Activated CD4-positive, CD25-positive, alpha-beta regulatory T cell (primary cell): Measurements from ENCODE around the gene ZBTB34.
A peak's percentile ranks its signal among the peaks of the same experiment; 100 is the strongest.

Experiments
- DNase-seq, 4 experiments: peaks; one replicate each; lab custom pipeline; 2025; lab: John Stamatoyannopoulos, UW

ZBTB34 gene

GRCh38 chr9:126842977-126843799, 17.3 kb upstream of the ZBTB34 start:
- DNase-seq: no peak

DNA sequence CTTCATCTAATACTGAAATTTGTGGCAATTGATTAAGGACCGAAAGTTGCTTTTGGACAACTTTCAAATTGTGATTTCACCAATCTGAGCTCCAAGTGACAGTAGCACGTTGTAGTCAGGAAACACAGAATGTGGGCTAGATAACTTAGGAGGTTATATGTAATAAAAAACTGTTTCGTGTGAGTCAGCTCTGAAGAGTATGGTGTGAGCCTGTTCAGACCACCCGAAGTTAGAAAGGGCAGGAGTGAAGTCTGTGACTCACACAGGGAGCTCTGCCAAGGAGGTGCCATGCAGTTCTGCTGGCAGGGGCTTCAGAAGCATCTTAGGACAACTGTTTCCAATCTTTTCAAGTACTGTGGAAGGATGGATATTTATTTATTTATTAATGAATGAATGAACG, 16.4 kb upstream of the ZBTB34 start:
- DNase-seq: no peak

DNA sequence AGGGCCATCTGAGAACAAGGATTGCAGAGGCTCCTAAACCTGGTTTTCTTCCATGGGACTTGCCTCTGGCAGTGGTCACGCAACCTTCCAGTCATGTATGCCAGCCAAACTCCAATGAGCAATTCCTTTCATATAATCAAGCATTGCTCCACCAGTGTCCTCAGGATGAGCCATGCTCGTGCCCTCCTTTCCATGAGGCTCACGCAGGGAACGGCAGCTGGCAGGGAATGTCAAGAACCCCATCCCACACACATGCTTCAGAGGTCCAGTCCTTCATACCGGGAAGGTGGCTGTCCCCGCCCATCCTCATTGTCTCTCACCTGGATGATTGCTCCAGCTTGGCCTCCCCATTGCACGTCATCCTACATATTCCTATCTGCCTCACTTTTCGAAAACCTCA, 13.4 kb upstream of the ZBTB34 start:
- no peak for DNase-seq

DNA sequence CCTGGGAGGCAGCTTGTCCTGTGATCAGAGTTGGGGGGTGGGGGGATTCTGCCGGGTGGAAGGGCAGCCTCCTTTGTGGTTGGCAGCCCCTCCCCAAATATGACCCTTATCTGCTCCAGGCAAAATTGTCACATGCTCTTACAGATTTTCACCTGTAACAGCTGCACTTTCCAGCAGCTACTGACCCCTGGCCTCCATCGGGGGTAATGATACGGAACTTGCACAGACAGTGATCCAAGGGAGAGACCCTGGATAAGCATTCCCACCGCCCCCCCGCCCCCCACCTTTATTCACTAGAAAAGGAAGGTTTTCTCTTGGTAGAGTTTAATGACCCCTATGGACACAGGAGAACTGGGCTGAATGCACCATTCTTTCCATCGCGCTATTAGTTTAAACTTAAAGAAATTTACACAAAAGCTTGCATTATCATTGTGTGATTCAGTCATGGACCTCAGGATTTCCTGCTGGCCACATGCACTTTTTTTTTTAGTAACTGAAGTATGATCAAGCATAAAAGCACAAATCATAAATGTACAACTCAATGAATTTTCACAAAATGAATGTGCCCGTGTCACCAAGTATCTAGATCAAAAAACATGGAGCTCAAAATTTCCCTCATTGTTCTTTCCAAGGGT, 10.7 kb upstream of the ZBTB34 start:
- DNase-seq: no peak

DNA sequence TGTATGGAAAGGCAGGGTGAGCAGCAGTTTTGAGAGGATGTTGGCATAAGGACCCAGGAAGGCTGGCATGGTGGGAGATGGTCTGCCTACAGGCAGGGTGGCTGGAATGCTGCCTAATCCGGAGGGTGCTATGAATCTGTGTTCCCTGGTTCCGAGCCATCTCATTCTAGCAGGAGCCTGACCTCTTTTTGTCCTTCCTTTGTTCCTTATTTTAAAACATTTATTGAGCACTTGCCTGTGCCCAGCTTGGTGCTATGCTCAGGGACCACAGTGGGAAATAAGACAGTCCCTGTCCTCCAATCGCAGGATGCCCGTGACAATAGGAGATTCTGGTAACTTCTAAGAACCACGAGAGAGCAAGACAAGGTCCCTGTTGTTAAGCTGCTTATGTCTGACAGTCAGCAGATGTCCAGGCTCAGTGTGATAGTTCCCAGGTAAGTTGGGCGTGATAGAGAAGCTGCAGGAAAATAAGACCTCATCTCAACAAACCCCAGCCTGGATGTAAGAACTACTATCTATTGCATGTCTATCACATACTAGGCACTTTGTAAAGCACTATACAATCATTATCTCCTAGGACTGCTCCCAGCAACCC, 9.1 kb upstream of the ZBTB34 start:
- DNase-seq: no peak

DNA sequence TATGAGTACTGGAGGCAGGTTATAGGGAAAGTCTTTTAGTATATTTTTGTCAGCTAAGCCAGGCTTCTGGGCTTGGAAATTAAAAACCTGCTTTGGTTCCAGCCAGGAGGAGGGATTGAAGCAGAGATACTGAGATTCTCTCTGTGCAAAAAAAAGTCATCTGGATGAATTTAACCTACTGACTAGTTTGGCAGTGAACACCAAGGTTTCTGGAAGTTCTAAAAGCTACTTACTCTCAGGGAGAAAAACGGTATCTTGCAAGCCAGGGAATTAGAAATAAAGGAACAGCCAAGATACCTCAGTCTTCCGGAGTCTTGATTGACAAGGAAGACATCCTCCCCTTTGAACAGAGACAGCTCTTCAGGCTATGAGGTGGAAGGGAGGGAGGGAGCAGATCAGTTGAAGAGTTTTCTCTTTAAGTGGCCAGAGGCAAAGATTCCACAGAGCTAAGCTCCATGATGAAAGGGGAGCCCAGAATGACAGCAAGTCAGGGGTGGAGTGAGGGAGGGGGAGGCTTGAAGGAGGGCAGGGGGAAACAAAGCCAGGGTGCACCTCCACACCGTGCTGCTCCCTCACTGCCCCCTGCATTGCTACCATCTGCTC, 8.3 kb upstream of the ZBTB34 start:
- no peak for DNase-seq

DNA sequence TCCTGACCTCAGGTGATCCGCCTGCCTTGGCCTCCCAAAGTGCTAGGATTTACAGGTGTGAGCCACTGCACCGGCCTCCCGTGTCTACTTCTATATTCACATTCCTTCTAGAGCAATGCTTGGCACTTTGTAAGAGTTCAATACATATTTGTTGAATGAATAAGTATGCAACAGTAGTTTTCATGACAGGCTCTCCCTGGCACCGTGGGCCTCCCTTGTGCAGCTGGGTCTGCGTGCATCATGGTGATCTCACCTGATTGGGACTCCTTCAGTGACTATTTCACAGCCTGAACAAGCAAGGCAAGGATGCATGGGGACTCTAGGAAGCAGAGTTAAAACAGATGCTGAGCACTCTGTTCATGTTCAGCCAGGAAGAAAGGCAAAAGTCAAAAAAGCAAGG, 6.8 kb upstream of the ZBTB34 start:
- no peak for DNase-seq

DNA sequence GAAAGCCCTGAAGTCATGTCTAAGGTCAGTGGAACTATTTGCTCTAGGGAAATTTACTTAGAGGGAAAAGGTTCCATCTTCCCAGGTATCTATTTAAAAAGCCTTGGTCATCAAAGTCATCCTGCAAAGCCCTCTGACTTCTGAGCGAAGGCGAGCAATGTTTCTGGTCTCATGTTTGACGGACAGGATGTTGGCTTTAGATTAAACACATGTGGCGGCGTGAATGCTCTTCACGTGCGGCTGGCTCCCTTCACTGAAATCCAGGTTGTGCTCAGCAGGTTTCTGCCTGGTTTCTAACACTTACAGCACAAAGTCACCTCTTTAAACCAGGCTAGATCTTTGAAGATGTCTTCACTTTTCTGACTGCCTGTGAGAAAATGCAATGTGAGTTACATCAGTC, 5.7 kb upstream of the ZBTB34 start:
- no peak for DNase-seq

DNA sequence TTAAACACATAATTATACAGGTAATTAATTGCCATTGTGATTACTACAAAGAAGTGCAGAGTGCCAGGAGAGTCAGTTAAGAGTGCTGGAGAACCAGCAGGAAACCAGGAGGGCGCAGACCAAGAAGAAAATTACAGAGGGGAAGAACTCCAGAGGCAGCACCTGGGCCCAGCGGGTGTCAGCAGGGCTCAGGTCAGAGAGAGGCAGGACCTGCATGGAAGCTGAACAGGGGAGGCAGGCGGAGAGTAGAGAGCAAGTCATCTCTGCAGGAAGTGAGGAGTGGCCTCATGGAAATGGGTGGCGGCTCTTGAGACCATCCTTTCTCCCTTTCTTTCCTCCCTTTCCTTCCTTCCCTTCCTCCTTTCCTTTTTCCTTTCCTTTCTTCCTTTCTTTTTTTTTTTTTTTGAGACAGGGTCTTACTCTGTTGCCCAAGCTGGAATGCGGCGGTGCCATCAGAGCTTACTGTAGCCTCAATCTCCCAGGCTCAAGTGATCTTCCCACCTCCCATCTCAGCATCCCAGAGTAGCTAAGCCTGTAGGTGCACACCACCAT, 4.0 kb upstream of the ZBTB34 start:
- no peak for DNase-seq

- no peak for DNase-seq
These were observed 3.0 kb upstream of the ZBTB34 start for GRCh38 chr9:126857261-126857960.

DNA sequence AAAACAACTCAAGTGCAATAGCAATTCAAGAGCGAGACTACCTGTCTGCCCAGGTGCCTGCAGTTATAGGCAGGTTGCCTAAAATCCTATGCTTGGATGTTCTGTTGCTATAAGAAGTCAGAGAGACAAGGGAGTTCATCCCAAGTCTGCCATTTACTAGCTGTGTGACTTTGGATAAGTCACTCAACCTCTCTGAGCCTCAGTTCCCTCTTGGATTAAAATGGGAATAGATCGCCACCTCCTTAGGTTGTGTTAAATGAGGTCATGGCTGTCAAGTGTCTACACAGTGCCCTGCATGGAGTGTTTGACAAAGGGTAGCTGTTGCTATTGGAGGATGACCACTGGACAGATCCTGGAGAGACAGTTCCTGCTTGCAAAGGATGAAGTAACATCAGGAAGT, 1.3 kb upstream of the ZBTB34 start:
- DNase-seq: no peak

DNA sequence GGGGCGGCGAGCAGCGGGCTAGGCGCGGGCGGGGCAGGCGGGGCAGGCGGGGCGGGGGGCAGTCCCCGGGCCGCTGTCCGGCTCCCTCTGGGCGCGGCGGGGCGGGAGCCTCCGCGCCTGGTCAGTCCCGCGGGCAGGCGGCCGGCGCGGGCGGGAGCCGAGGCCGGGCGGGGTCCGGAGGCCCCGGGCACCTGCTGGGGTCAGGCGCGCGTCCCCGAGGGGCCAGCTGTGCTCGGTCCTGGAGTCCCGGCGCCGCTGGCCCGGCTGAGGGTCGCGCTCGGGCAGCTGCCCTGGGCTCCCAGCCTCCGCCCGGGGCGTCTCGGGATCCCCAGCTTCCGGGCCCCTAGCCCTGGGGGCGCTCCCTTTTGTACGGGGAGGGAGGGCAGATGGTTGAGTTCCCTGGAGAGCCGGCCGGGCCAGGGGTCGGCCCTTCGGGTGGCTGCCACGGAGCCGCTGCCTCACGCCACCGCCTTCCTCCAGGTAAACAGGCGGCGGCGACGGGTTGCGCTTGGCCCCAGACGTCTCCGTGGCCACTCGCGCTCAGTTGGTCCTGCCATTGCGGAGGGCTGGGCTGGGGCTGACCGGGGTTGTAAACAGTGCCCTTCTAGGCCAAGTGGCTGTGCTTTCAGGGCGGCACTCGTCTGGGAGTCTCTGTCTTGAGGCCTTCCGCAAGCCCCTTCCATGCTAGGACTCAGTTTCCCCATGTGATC, 473 bp downstream of the ZBTB34 start:
- peak in 1 of 4 experiments; percentile 6 for DNase-seq

GRCh38 chr9:126861707-126862103, 1.3 kb downstream of the ZBTB34 start:
- DNase-seq: no peak

DNA sequence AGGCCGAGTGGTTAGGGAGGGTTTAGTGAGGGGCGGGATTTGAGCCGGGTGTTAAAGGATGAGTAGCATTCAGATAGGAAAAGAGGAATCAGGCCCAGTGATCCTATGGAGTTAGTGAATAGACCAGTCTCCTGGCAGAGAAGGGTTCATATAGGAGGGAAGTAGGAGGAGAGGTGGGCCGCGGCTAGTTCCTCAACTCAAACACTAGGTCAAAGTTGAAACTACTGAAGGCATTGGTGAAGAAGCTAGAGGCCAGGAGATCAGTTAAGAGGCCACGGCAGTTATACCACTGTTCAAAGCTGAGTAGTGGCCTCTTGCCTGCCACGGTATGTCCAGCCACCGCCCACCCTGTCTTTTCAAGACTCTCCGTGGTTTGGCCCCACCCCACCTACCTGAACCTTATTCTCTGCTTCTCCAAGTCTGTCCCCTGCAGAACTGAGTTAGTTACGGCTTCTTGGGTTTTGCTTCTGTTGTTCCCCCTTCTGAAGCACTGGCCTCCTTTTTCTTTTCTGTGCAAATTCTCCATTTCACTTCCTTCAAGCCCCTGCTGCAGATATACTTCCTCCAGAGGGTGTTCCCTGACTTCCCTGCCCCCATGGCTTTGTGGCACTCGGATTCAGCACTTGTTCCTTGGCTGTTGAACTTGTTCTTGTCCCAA, 1.8 kb downstream of the ZBTB34 start:
- no peak for DNase-seq

- no peak for DNase-seq
These were observed 4.3 kb downstream of the ZBTB34 start for GRCh38 chr9:126864771-126865170.

DNA sequence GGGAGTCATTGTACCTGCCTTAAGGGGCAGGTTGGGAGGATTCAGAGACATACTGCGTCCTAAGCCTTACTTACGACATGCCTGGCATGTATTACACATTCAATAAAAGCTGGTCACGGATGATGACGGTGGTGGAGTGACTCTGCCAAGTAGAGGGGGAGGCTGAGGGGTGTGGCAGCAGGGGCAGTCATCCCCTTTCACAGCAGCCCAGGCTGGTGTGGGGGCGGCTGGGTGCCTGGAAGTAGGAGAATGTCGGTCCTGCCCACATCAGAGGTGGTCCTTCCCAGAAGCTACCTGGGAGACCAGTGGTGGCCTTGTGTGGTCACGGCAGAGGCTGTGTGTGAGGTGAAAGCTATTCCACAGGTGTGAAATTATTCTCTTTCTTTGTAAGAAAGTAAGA, 8.9 kb downstream of the ZBTB34 start:
- DNase-seq: no peak

DNA sequence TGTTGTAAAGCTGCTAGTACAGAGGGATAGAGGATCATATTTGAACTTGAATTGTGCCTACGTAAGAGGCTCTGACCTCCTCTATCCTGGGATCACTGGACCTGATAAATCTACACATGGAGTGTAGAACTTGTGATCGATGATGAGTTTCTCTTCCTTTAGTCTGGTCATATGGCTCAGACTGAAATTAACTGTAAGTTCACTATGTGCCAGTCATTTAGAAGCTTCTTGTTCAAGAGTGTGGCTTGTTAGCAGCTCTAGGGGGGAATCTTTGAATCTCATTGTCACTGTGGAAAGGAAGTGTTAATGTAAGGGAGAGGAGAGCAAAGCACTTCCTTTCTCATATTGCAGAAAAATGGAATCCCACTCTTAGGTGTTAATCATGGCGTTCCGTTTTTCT, 12.1 kb downstream of the ZBTB34 start:
- DNase-seq: no peak

DNA sequence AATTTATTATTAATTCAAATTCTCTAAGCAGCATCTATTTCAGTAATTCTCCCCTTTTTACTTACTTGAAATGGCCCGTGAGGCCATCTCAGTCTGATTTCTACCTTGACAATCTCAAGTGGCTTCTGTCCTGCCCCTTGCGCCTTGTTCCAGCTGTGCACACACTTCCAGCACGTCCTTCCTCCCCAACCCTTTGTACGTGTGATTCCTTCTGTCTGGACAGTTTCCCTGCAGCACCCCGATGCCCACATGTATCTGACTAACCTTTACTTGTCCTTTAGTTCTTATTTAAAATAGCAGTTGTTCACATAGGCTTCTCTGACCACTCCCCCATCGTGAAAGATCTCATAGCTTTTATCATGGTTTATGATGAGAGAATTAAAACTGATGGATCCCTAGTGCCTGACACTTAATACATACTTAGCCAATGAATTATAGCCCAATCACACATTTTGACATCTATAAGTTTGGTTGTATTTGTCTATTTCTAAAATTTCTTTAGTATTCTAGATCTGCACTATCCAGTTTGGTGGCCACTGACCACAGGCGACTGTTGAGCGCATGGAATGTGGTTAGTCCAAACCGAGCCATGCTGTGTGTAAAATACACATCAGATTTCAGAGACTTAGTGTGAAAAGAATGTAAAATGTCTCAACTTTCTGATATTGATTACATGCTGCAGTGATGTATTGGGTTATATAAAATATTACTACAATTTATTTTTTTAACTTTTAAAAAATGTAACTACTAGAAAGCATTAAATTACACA, 14.3 kb downstream of the ZBTB34 start:
- no peak for DNase-seq

- no peak for DNase-seq
These were observed 15.5 kb downstream of the ZBTB34 start for GRCh38 chr9:126875756-126876510.
